ENCODE measurements around the gene BLOC1S1. TPM values are rescaled to one million over a fixed set of nuclear protein-coding genes. Genes with fewer than 3 reads are reported as not detected.
A peak's percentile ranks its signal among the peaks of the same experiment; 100 is the strongest.

BLOC1S1 gene
- total RNA-seq, 4 donors from 2014 or later, result 159 to 253 (median 196) TPM

- Histone ChIP-seq H3K4me1 (peaks cover 73 to 92% (median 87%) of the 10 kb centered on the region in 4 donors), H3K9me3 (no peaks in the 10 kb centered on the region), H3K27ac (replicated peaks in 1 of 4) (peak overlapping the region; percentile 89 to 100 (median 98)), H3K36me3 (peaks cover 17 to 55% (median 38%) of the 10 kb centered on the region in 4 donors), H3K27me3 (no peaks in the 10 kb centered on the region), H3K4me3 (no peak overlapping the region)
- DNase-seq (ENCODE audit: extremely low spot score), result no peak
- intact Hi-C loops (cut with DNase I), result no loop called here
- TF ChIP-seq CTCF (IDR thresholded peaks at IDR 0.05) (no peak), POLR2AphosphoS5 (IDR thresholded peaks at IDR 0.05) (peak in 1 of 2 donors; percentile 33)
- 32% methylated on average over 9 of the region's 10 CpGs for WGBS
Observed at GRCh38 chr12:55723516-55724225, 7.8 kb downstream of the BLOC1S1 start.

- H3K27ac ChIP-seq (replicated peaks in 1 of 4), result peak overlapping the region; percentile 89 to 100 (median 98)
- intact Hi-C loops (cut with DNase I), result no loop called here
- H3K27me3 ChIP-seq, result no peaks in the 10 kb centered on the region
- peaks cover 17 to 48% (median 38%) of the 10 kb centered on the region in 4 donors for H3K36me3 ChIP-seq
- 30% methylated on average over 8 of the region's 11 CpGs for WGBS
- H3K4me1 ChIP-seq, result peaks cover 66 to 85% (median 80%) of the 10 kb centered on the region in 4 donors
- H3K9me3 ChIP-seq, result no peaks in the 10 kb centered on the region
- DNase-seq (ENCODE audit: extremely low spot score), result no peak
- TF ChIP-seq POLR2A (IDR thresholded peaks at IDR 0.05; ENCODE audit: low read depth), result no peak
- no peak for TF ChIP-seq EP300 (IDR thresholded peaks at IDR 0.05)
- peak in 1 of 2 donors; percentile 25 for TF ChIP-seq POLR2AphosphoS5 (IDR thresholded peaks at IDR 0.05)
- peak; percentile 51 to 74 (median 67) for TF ChIP-seq CTCF (IDR thresholded peaks at IDR 0.05)
- H3K4me3 ChIP-seq, result no peak overlapping the region
Observed at GRCh38 chr12:55724226-55724939, 8.5 kb downstream of the BLOC1S1 start.

- DNase-seq (ENCODE audit: extremely low spot score), result no peak
- no peak overlapping the region for H3K4me3 ChIP-seq
- 60% methylated on average over 2 of the region's 3 CpGs for WGBS
- intact Hi-C loops (cut with DNase I), result no loop called here
- H3K9me3 ChIP-seq, result no peaks in the 10 kb centered on the region
- H3K4me1 ChIP-seq, result peaks cover 62 to 85% (median 78%) of the 10 kb centered on the region in 4 donors
- H3K27me3 ChIP-seq, result no peaks in the 10 kb centered on the region
- peak overlapping the region; percentile 89 to 100 (median 98) for H3K27ac ChIP-seq (replicated peaks in 1 of 4)
- no peak for TF ChIP-seq EP300 (IDR thresholded peaks at IDR 0.05)
- TF ChIP-seq POLR2A (IDR thresholded peaks at IDR 0.05; ENCODE audit: low read depth), result no peak
- peaks cover 17 to 45% (median 38%) of the 10 kb centered on the region in 4 donors for H3K36me3 ChIP-seq
Observed at GRCh38 chr12:55724940-55725309, 9.1 kb downstream of the BLOC1S1 start.

- TF ChIP-seq CTCF (IDR thresholded peaks at IDR 0.05) (no peak), EP300 (IDR thresholded peaks at IDR 0.05) (no peak), POLR2AphosphoS5 (IDR thresholded peaks at IDR 0.05) (no peak), POLR2A (IDR thresholded peaks at IDR 0.05; ENCODE audit: low read depth) (no peak)
- Histone ChIP-seq H3K4me3 (no peak overlapping the region), H3K27ac (replicated peaks in 1 of 4) (peak overlapping the region; percentile 89 to 100 (median 98)), H3K9me3 (no peaks in the 10 kb centered on the region), H3K27me3 (no peaks in the 10 kb centered on the region), H3K4me1 (peaks cover 65 to 85% (median 78%) of the 10 kb centered on the region in 4 donors), H3K36me3 (peaks cover 17 to 45% (median 38%) of the 10 kb centered on the region in 4 donors)
- DNase-seq (ENCODE audit: extremely low spot score), result no peak
- 49% methylated on average over 3 of the region's 3 CpGs for WGBS
- intact Hi-C loops (cut with DNase I), result no loop called here
Observed at GRCh38 chr12:55725556-55725955, 9.7 kb downstream of the BLOC1S1 start.

- 39% methylated on average over 7 of the region's 10 CpGs for WGBS
- no peak for DNase-seq (ENCODE audit: extremely low spot score)
- Histone ChIP-seq H3K9me3 (no peaks in the 10 kb centered on the region), H3K4me1 (peaks cover 53 to 84% (median 77%) of the 10 kb centered on the region in 4 donors), H3K27me3 (no peaks in the 10 kb centered on the region), H3K36me3 (peaks cover 17 to 45% (median 38%) of the 10 kb centered on the region in 4 donors), H3K4me3 (peak overlapping the region; percentile 73 to 98 (median 81)), H3K27ac (replicated peaks in 1 of 4) (peak overlapping the region; percentile 89 to 100 (median 98))
- no peak for TF ChIP-seq EP300 (IDR thresholded peaks at IDR 0.05)
- TF ChIP-seq CTCF (IDR thresholded peaks at IDR 0.05), result no peak
- TF ChIP-seq POLR2A (IDR thresholded peaks at IDR 0.05; ENCODE audit: low read depth), result no peak
- intact Hi-C loops (cut with DNase I), result no loop called here
Observed at GRCh38 chr12:55726971-55727370, 11.1 kb downstream of the BLOC1S1 start.

All from esophagus muscularis mucosa (tissue), 4 donors.